Measurements from ENCODE around the gene HOXA3. TPM values are rescaled to one million over a fixed set of nuclear protein-coding genes. Genes with fewer than 3 reads are reported as not detected.

The HOXA3 gene
- total RNA-seq, 4 donors from 2014 or later = 3.6 to 8.7 (median 6.6) TPM

DNA sequence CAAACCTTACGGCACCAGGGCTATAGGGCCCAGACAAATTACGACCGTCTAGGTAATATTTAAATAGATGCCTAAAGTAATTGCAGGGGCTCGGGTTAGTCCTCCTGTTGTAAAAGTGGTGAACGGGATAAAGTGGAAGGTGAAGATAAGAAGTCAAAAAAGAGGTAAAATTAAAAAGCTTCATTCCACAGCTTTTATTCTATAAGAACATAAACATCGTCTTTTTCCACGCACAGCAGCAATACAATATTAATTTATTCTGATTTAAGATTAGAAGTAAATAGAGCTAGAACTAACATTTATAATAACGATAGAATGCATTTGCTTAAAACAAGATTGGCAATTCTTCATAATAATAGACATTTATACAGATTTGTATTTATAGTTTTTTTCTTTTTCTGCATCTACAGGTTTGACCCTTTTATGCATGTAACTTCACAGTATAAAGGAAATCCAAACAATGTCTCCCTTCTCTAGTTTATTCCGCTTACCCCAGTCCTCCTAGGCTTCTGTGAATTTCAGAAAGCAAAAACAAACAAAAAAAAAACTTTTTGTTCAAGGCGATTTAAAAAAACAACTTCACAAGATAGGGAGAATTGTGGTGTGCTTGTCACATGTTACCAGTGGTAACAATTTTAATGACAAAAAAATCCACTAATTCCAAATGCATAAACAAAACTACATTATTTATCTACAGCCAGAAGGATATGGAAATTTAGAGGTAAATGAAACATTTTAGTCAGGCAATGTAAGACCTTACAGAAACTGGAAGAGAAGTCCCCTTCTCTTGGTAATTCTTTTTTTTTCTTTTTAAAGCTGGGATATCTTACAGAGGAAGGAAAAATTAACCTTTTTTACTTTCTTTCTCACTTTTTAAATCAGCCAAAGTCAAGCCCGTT lies 18.3 kb upstream of the HOXA3 start:
- WGBS, 2 donors = 28 to 30% methylated on average over 11 of the region's 11 CpGs
- intact Hi-C loops (cut with DNase I) = no loop called here
- H3K27ac ChIP-seq = no peak overlapping the region
- peaks cover 29 to 73% (median 43%) of the 10 kb centered on the region in 3 donors for H3K4me1 ChIP-seq
- no peaks in the 10 kb centered on the region for H3K36me3 ChIP-seq
- no peaks in the 10 kb centered on the region for H3K9me3 ChIP-seq
- no peak for TF ChIP-seq POLR2A (IDR thresholded peaks at IDR 0.05)
- TF ChIP-seq, protein P1, sequence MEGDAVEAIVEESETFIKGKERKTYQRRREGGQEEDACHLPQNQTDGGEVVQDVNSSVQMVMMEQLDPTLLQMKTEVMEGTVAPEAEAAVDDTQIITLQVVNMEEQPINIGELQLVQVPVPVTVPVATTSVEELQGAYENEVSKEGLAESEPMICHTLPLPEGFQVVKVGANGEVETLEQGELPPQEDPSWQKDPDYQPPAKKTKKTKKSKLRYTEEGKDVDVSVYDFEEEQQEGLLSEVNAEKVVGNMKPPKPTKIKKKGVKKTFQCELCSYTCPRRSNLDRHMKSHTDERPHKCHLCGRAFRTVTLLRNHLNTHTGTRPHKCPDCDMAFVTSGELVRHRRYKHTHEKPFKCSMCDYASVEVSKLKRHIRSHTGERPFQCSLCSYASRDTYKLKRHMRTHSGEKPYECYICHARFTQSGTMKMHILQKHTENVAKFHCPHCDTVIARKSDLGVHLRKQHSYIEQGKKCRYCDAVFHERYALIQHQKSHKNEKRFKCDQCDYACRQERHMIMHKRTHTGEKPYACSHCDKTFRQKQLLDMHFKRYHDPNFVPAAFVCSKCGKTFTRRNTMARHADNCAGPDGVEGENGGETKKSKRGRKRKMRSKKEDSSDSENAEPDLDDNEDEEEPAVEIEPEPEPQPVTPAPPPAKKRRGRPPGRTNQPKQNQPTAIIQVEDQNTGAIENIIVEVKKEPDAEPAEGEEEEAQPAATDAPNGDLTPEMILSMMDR (IDR thresholded peaks at IDR 0.05) = no peak
- H3K4me3 ChIP-seq = no peak overlapping the region
- DNase-seq = no peak
- peaks cover 60 to 100% (median 85%) of the 10 kb centered on the region in 4 donors for H3K27me3 ChIP-seq

DNA sequence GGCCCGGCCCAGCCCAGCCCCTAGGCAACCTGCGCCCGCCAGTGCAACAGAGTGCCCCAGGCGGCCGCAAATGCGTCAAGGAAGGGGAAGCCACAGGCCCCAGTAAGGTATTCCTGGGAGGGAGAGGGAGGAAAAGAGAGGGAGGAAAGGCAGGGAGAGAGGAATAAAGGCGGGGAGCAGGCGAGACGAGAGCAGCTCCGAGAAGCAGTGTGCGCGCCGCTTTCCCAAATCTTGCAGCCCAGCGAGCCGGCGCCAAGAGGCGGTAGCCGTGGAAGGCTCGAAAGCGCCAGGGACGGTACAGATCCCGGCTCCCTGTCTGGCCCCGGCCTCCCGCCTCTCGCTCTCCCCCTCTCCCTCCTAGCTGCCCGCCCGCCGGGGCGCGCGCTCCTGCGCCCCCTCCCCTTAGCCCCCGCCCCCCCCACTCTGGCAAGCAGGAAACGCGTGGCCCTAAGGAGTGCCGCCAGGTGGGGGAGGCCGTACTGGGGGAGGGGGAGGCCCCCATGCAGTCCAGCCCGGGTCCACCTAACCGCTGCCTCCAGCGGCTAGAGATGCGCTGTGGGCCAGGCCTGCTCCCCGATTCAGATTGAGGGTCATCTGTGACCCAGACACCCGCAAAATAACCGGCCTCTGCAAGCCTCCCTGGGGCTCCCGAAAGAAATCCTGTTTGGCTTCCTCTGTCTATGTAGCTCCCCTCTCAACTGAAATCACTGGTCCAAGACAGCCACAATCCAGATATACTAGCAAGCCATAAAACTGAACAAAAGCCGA lies 17.5 kb upstream of the HOXA3 start:
- no peaks in the 10 kb centered on the region for H3K36me3 ChIP-seq
- TF ChIP-seq, protein P1 (IDR thresholded peaks at IDR 0.05) = no peak
- TF ChIP-seq POLR2A (IDR thresholded peaks at IDR 0.05) = no peak
- H3K4me1 ChIP-seq = peaks cover 30 to 81% (median 50%) of the 10 kb centered on the region in 3 donors
- H3K9me3 ChIP-seq = no peaks in the 10 kb centered on the region
- peaks cover 68 to 100% (median 85%) of the 10 kb centered on the region in 4 donors for H3K27me3 ChIP-seq
- no peak for DNase-seq
- intact Hi-C loops (cut with DNase I) = loop anchor here (5.0 to 10.0 kb wide), 2 partner anchors 793 to 1315 kb away; no protein-coding TSS in a partner anchor
- H3K27ac ChIP-seq = no peak overlapping the region
- WGBS, 2 donors = 5 to 6% methylated on average over 27 to 28 of the region's 46 CpGs
- H3K4me3 ChIP-seq = peak overlapping the region in 3 of 4 donors; percentile 5 to 49 (median 23)

DNA sequence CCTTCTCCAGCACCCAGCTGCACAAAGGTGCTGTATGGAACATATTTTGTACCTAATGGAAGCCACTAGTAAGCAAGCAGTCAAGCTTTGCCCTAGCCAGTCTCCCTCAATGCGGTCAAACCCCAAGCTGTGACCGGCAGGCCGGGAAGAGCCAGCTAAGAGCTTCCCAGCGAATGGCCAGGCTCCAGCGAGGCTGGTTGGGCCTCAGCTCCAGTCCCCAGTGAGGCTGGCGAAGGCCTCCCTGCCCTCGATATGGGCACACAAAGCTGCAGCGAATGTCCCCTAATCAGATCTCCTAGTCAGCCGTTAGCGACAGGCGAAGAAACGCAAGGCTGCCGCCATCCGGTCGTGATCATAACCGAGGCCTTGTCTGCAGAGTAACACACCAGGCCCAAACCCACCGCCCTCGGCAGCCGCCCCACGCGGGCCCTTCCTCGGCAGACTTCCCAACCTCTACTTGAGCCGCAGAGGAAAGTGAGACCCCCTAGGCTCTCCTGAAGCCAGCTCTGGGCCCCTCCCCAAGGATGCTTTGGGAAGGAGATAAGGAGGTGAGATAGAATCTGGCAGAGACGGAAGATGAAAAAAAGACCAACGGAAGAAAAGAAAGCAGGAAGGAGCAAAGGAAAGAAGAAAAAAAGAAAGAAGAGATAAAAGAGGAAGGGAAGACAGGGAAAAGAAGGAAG lies 16.0 kb upstream of the HOXA3 start:
- Histone ChIP-seq H3K9me3 (no peaks in the 10 kb centered on the region), H3K27ac (no peak overlapping the region), H3K4me1 (peaks cover 28 to 77% (median 42%) of the 10 kb centered on the region in 3 donors), H3K4me3 (no peak overlapping the region), H3K36me3 (no peaks in the 10 kb centered on the region), H3K27me3 (peaks cover 64 to 100% (median 85%) of the 10 kb centered on the region in 4 donors)
- DNase-seq = no peak
- no peak for TF ChIP-seq POLR2A (IDR thresholded peaks at IDR 0.05)
- TF ChIP-seq, protein P1 (IDR thresholded peaks at IDR 0.05) = no peak
- intact Hi-C loops (cut with DNase I) = loop anchor here (5.0 to 10.0 kb wide), 2 partner anchors 791 to 1314 kb away; no protein-coding TSS in a partner anchor
- WGBS, 2 donors = 37 to 52% methylated on average over 15 to 17 of the region's 25 CpGs

DNA sequence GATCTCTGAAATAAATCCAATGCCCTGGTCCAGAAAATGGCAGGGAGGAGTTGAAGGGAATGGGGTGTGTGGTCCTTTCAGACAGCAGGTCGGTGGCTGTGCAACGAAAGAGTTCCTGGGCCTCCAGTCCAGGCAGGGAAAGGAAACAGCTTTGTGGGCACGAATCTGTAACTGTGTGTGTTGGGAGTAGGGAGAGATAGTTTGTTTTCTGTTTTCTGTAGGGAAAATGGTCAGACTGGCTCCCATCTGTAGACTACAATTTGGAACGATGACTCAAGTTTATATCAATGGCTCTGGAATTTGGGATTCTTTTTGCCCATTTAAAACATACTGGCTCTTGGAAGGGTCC lies 15.5 kb upstream of the HOXA3 start:
- no peak overlapping the region for H3K27ac ChIP-seq
- intact Hi-C loops (cut with DNase I) = loop anchor here (5.0 to 10.0 kb wide), 2 partner anchors 791 to 1313 kb away; no protein-coding TSS in a partner anchor
- no peak overlapping the region for H3K4me3 ChIP-seq

More for the DNA sequence above, 15.5 kb upstream of the HOXA3 start:
- Histone ChIP-seq H3K9me3 (no peaks in the 10 kb centered on the region), H3K36me3 (no peaks in the 10 kb centered on the region), H3K27me3 (peaks cover 59 to 100% (median 84%) of the 10 kb centered on the region in 4 donors), H3K4me1 (peaks cover 25 to 72% (median 37%) of the 10 kb centered on the region in 3 donors)
- DNase-seq = no peak
- WGBS, 2 donors = 40 to 47% methylated on average over 4 of the region's 4 CpGs
- TF ChIP-seq, protein P1 (IDR thresholded peaks at IDR 0.05) = no peak
- TF ChIP-seq POLR2A (IDR thresholded peaks at IDR 0.05) = no peak

Data from esophagus squamous epithelium (tissue), 5 donors.